Activated CD8-positive, alpha-beta memory T cell treated with anti-CD3 and anti-CD28 coated beads for 48 hours (primary cell): ENCODE data around the gene ESR1.
"Not testable (repeated sequence)": the region's sequence is repeated elsewhere in the genome, so short reads cannot be mapped to it uniquely, and the experiment has no call there.

Source experiments
- DNase-seq, 3 experiments: peaks; one replicate each; pipeline ENCODE4 v3.0.0-alpha.2; 2020; ENCODE audit warnings: low read depth in 2 of 3, low spot score in 2 of 3

ESR1 gene

GRCh38 chr6:152123076-152123475 lies 315.6 kb downstream of the ESR1 start:
- DNase-seq: no peak

DNA sequence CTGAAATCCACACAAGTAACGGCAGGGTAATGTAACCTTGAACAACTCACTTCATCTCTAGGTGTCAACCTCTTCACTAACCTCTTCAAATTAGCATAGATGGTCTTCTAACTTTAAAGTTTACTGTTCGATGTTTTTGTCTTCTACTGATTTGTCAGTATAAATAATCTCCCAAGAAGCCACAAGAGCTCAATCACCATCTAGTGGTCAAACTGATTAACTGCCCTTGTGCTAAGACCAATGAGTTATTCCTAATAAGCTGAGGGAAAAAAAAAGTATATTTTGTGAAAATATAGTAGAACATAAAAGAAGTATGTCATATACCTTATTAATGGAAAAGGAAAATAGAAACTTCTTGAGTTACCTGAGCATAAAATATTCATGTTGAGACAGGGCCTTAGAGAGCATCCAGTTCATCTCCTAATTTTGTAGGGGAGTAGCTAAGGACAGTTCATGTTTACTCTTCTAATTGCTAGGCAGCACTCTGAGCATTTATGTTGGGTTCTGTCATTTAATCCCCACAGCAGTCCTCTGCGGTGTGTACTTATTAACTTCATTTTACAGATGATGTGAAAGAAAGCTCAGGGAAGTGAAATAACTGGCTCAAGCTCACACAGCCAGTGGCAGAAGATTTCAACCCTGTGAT lies 317.1 kb downstream of the ESR1 start:
- no peak for DNase-seq

- DNase-seq: no peak
These were observed 320.1 kb downstream of the ESR1 start for GRCh38 chr6:152127432-152128165.

DNA sequence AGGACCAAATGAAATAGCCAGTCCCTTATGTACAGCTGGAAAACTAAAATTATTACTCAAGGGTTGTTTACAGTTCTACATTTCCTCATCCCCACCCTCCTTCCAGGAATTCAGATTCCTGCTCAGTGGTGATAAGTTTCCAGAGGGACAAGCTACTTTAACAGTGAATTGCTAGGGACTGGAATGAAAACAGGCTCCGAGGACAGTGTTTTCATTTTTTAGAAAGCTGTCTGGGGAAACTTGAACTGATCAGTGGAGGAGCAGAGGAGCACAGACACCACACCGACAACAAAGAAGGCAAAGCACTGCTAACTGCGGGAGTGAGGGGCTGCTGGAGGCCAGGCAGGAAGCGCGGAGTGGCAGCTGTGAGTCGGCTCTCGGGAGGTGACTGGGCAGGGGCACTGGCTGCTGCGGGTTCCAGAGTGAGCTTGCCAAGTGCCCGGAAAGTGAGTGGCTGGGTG lies 322.2 kb downstream of the ESR1 start:
- DNase-seq: no peak

GRCh38 chr6:152130441-152130840 lies 323.0 kb downstream of the ESR1 start:
- no peak for DNase-seq

GRCh38 chr6:152135755-152136448 lies 328.4 kb downstream of the ESR1 start:
- DNase-seq: no peak

- DNase-seq: no peak
These were observed 329.0 kb downstream of the ESR1 start for GRCh38 chr6:152136449-152136825.

- not testable (repeated sequence) for DNase-seq
These were observed 330.9 kb downstream of the ESR1 start for GRCh38 chr6:152138344-152138743.

DNA sequence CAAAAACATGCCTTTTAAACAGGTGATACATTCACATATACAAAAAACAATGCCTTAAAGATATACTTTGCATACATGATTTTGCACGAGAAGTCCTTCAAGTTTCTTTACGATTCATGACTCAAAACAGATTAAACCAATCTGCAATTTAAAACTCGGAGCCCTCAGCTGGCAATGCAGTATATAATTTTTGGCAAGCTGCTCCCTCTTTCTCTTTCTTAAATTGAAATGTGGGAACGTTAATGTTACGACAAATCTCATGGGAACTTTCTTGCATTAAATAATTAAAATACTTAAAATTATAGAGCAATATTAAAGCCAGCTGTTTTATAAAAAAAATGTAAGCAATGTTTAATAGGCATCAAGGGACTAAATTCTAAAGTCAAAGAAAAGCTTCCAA lies 334.6 kb downstream of the ESR1 start:
- DNase-seq: no peak

DNA sequence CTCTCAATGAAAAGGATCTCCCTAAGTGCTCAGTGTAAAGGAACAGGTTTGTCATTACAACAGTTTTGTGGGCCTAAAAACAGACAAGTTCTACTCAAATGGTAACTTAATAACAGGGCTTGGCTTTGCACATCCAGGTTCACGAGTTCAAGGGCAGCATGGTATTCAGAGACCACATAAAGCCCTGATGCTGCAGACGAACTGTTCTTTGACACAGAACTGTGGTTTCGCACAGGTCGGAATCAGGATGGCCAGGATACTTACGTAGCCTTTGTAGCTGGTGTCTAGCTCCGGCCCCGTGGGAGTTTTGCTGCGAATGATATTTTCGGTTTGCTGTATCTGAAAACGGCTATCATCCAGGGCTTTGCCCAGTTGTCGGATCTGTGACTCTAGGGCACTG lies 335.9 kb downstream of the ESR1 start:
- DNase-seq: no peak

DNA sequence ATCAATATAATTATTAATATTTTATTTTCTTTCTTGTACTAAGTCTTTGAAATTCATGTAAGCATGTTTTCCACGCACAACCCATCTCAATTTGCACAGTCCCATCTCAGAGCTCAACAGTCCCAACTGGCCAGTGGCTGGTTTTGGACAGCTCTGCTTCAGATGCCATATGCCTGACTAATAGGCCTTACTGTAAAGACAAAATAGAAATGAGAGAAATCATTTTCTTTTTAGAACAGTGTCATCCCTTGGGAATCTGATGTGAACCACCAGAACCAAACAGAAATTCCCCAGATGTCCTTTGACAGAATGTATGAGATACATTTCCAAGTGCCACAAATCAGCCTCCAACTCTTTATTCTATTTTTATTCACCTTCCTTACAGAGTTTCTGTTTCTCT lies 338.9 kb downstream of the ESR1 start:
- DNase-seq: no peak

DNA sequence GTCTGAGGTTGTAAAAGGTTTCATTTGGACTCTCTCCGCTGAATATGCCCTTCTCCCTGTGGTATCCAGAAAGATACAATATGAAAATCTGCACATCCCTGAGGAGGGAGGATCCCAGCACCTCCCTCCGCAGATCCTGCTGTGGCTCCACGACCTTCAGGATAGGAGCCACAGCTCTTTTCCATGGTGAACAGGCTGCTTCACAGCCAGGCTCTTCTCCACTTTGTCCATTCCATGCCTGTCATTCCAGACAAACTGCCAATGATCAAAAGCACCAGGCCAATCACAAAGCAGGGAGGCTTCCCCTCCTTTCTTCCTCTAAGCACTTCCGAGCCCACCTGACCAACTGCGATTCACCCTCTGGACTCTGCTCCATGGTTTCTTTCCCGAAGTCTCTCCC lies 339.8 kb downstream of the ESR1 start:
- DNase-seq: no peak

- DNase-seq: no peak
These were observed 340.9 kb downstream of the ESR1 start for GRCh38 chr6:152148412-152148811.

DNA sequence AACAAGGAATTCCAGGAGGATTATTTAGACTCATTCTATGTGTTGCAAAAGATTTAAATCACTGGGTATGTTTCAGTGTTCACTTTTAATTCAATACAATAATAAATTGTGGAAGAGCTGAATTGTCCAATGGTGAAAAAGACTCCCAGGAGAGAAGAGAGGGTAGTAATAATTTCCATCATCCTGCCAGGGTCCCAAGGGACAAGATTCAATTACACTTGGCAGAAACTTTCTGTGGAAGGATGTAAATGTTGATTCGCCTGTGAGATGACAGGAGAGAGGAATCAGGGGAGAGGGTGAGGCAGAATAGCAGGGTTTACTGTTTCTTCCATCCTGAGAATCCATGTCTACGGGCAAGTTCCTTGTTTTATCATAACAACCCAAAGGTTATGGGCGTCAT lies 342.7 kb downstream of the ESR1 start:
- no peak for DNase-seq

DNA sequence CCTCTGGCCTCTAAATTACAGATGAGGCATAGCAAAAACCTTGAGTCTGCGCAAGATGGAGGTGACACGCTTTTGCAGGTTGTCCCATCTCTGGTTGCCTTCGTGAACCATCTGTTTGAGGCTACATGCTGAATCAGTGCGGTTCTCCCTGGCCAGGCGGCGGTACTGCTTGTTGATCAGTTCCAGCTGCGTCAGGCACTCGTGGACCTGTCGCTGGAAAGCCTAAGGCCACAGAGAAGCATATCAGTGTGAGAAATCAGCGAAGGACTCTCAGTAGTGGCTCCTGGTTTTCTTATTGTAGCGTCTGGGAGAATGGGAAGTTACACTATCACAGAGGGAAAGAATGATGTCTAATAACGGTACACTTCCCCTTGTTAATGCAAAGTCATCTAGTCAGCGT lies 344.4 kb downstream of the ESR1 start:
- no peak for DNase-seq

DNA sequence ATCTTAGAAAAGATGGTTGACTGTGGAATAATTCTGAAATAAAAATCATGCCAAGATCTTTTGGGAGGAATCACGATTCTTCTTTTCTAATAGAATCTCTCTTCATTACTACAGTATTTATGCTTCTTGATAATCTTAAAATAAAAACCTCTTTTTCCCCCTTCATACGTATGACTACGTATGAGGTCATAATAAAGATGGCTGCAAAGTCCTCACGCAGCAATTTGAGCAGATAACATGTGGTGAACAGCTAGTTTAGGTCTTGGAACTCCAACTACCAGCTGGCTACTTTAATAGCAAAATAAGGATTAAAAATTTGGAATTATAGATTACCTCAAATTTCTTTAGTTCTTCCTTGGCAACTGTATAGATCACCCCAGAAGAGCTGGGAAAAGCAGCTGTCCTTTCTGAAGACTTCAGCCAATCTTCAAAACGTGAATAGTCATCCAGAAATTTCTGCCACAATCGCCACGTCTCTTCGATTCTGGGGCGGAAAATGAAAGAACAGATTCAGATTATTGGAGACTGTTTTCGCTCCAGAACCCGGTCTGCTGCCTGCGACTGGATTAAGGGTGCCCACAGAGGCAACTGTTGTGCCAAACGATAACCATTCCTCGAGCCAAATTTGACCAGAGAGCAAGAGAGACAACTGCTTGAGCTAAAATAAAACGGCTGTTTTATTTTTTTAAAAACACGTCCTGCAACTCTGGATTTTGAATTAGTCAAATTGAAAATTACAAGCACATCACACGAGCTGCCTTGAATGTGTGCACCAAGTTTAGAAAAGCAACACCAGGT lies 347.3 kb downstream of the ESR1 start:
- no peak for DNase-seq

DNA sequence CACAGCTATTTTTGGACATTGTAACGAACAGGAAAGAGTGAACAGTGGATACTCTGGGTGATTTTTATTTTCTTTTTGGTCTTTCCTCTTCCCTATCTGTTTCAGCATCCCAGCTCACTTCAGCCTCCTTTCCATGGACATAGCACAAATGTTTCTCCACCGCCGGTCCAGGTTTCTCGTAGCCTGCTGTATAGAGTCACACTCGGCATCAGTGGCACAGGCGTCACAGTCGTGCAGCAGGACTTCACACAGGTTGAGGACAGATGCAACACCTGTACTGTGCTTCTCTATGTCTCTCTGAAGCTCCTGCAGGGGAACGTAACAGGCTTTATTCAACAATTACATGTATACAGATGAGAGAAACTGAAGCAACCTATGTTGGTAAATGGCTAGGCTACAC lies 348.3 kb downstream of the ESR1 start:
- no peak for DNase-seq

GRCh38 chr6:152160346-152160745 lies 352.9 kb downstream of the ESR1 start:
- DNase-seq: no peak

DNA sequence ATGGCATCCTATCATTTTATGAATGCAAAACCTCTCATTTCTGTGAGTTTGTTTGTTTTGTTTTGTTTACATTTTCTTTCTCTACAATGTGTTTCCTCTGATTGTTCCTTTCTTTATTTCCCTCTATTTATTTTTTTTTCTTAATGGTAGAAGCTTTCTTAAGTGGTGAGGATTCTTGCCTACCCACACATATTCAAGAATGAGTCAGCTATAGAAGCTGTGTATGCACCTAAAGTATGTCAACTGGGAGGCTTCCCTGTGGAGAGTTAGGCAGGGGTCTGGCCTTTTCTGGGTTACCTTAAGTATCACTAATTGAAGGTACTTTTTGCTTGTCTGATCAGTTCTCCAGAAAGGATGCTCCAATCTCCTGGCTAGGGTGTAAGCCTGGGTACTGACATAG lies 354.0 kb downstream of the ESR1 start:
- no peak for DNase-seq

GRCh38 chr6:152164957-152165356 lies 357.5 kb downstream of the ESR1 start:
- no peak for DNase-seq

- DNase-seq: no peak
These were observed 359.0 kb downstream of the ESR1 start for GRCh38 chr6:152166497-152166896.

GRCh38 chr6:152166897-152167296 lies 359.4 kb downstream of the ESR1 start:
- no peak for DNase-seq
